Measurements from ENCODE around the gene TMEM238L.

Gene TMEM238L

DNA sequence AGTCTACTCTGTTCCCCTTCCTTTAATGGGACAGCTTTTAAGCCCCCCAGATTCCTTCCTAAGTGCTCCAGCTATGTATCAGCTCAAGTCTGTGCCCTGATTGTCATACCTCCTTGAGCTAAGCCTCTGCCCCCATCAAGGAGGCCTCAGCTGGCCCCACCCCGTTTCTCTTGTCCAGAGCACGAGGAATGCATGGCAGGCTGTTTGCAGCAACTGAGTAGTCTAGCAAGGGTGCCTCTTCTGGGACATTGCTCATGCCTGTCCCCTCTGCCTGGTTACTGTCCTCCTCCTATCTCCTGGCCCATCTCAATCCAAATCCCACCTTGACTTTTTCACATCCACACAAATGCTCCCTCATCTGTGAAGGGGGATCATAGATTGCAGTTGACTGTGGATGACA, 46.3 kb downstream of the TMEM238L start:
- DNase-seq (ENCODE audit: low read depth), result no peak
- TF ChIP-seq, protein P1, sequence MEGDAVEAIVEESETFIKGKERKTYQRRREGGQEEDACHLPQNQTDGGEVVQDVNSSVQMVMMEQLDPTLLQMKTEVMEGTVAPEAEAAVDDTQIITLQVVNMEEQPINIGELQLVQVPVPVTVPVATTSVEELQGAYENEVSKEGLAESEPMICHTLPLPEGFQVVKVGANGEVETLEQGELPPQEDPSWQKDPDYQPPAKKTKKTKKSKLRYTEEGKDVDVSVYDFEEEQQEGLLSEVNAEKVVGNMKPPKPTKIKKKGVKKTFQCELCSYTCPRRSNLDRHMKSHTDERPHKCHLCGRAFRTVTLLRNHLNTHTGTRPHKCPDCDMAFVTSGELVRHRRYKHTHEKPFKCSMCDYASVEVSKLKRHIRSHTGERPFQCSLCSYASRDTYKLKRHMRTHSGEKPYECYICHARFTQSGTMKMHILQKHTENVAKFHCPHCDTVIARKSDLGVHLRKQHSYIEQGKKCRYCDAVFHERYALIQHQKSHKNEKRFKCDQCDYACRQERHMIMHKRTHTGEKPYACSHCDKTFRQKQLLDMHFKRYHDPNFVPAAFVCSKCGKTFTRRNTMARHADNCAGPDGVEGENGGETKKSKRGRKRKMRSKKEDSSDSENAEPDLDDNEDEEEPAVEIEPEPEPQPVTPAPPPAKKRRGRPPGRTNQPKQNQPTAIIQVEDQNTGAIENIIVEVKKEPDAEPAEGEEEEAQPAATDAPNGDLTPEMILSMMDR (IDR thresholded peaks at IDR 0.05; ENCODE audit: insufficient read depth, low read depth, low read length, missing control alignments), result no peak
- no peak overlapping the region for H3K4me3 ChIP-seq (ENCODE audit: low read length)

DNA sequence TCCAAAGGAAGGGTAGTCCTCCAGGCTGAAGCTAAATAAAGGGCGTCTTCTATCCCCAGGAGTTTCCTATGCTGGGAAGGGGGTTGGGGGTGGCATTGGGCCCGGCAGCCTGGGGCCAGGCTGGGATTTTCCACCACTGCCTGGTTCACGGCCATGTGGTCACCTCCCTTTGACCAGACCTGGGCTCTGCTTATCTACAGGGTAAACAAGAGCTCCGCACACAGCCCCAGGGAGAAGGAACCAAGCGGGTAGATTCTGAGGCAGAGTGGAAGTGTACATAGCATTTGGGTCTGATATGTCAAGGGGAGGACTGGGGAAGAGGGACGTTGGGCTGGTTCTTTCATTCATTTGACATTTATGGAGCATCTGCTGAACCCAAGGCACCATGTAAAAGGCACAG, 46.8 kb downstream of the TMEM238L start:
- TF ChIP-seq, protein P1 (IDR thresholded peaks at IDR 0.05; ENCODE audit: insufficient read depth, low read depth, low read length, missing control alignments), result no peak
- H3K4me3 ChIP-seq (ENCODE audit: low read length), result no peak overlapping the region
- DNase-seq (ENCODE audit: low read depth), result no peak

DNA sequence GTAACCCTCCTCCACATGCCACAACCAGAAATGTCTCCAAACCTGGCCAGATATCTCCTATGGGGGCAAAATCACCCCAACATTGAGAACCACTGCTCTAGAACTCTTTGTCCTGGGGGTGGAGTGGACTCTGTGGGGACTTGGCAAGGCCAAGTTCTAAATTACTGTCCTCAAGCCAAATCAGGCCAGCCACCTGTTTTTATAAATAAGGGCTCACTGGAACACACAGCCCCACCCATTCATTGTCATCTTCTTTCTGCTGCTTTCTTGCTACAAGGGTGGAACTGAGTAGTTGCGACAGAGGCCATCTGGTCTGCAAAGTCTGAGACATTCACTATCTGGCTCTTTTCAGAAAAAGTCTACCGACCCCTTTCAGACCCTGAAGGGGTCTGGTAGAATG, 47.3 kb downstream of the TMEM238L start:
- no peak overlapping the region for H3K4me3 ChIP-seq (ENCODE audit: low read length)
- DNase-seq (ENCODE audit: low read depth), result no peak
- TF ChIP-seq, protein P1 (IDR thresholded peaks at IDR 0.05; ENCODE audit: insufficient read depth, low read depth, low read length, missing control alignments), result no peak

- H3K4me3 ChIP-seq (ENCODE audit: low read length), result no peak overlapping the region
- TF ChIP-seq, protein P1 (IDR thresholded peaks at IDR 0.05; ENCODE audit: insufficient read depth, low read depth, low read length, missing control alignments), result no peak
- DNase-seq (ENCODE audit: low read depth), result no peak
Observed at GRCh38 chr17:10756185-10756584, 47.7 kb downstream of the TMEM238L start.

DNA sequence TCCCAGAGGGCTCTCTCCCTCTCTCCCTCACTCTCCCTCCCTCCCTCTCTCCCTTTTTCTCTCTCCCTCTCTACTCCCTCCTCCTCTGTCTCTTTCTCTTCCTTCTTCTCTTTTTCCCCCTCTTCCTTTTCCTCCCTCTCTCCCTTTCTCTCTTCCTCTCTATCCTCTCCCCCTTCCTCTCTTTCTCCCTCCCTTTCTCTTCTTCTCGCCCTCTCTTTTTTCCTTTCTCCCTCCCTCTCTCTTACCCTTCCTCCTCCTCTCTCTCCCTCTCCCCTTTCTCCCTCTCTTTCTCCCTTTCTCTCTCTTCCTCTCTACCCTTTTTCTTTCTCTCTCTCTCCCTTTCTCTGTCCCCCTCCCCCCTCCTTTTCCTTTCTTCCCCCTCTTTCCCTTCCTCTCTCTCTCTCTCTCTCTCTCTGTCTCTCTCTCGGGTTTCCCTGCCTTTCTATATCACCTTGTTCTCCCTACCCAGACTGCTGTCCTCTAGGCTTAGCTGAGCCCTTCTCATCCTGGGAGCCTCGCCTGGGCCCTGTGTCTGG, 48.2 kb downstream of the TMEM238L start:
- no peak overlapping the region for H3K4me3 ChIP-seq (ENCODE audit: low read length)
- no peak for DNase-seq (ENCODE audit: low read depth)
- TF ChIP-seq, protein P1 (IDR thresholded peaks at IDR 0.05; ENCODE audit: insufficient read depth, low read depth, low read length, missing control alignments), result no peak

DNA sequence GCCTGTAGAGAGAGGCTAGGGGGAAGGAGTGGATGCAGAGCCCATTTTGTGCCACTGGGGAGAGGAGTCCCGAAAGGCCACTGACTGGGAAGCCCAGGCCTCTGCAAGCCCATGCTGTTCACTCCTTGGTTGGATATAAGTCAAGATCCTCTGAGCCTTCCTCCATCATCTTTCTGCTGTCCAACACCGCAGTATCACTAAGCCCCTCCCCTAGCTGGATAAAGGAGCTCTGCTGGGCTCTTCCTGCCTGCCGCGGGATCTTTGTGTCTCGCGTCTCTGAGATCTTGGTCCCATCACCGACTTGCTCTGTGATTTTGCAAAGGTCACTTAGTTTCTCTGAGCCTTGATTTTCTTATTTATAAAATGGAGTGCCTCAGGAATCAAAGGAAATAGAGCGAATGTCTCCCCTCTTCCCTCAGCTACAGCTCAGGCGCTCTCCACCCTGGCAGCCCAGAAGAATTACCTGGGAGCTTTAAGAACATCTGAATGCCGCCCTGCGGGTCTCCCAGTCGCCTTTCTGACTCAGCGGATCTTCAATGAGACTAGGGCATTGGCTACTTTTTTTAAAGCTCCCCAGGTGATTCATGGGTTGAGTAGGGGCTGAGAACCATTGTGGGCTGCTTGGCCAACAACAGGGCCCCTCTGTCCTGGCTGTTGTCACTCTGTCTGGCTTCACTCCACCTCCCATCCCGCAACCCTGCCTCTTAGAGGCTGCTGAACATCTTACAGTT, 48.9 kb downstream of the TMEM238L start:
- TF ChIP-seq, protein P1 (IDR thresholded peaks at IDR 0.05; ENCODE audit: insufficient read depth, low read depth, low read length, missing control alignments), result no peak

GRCh38 chr17:10754109-10754508, 49.8 kb downstream of the TMEM238L start:
- TF ChIP-seq, protein P1 (IDR thresholded peaks at IDR 0.05; ENCODE audit: insufficient read depth, low read depth, low read length, missing control alignments), result peak; percentile 45
- DNase-seq (ENCODE audit: low read depth), result peak; percentile 22
- no peak overlapping the region for H3K4me3 ChIP-seq (ENCODE audit: low read length)

More for the DNA sequence above, 48.9 kb downstream of the TMEM238L start:
- H3K4me3 ChIP-seq (ENCODE audit: low read length), result no peak overlapping the region
- DNase-seq (ENCODE audit: low read depth), result peak; percentile 20
